ENCODE data around the gene ADNP2.

DNA sequence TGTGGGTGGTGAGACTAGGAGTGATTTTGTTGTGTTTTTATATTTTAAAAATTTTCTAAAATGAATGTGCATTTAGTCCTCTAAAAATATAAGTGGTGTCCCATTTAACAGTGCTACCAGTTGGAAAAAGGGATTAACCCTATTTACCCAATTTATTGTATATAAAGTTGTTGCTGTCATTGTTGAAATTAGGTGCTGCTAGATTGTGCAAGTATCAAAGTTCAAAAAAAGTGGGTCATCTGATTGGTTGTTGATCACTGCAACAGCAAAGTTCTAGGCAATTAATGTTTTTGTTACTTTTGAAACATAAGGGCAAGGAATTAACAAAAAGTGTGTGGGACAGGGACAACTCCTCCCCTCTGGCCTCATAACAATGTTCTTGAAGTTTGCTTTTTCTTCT lies 40.6 kb downstream of the ADNP2 start:
- TF ChIP-seq, protein P1, sequence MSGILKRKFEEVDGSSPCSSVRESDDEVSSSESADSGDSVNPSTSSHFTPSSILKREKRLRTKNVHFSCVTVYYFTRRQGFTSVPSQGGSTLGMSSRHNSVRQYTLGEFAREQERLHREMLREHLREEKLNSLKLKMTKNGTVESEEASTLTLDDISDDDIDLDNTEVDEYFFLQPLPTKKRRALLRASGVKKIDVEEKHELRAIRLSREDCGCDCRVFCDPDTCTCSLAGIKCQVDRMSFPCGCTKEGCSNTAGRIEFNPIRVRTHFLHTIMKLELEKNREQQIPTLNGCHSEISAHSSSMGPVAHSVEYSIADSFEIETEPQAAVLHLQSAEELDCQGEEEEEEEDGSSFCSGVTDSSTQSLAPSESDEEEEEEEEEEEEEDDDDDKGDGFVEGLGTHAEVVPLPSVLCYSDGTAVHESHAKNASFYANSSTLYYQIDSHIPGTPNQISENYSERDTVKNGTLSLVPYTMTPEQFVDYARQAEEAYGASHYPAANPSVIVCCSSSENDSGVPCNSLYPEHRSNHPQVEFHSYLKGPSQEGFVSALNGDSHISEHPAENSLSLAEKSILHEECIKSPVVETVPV (CRISPR knock-in tag; IDR thresholded peaks at IDR 0.05), result no peak
- TF ChIP-seq TOX (CRISPR knock-in tag; IDR thresholded peaks at IDR 0.05; ENCODE audit: borderline replicate concordance) (no peak), ZC3H10 (CRISPR knock-in tag; IDR thresholded peaks at IDR 0.05) (no peak), RARB (CRISPR knock-in tag; IDR thresholded peaks at IDR 0.05) (no peak), OSR1 (CRISPR knock-in tag; IDR thresholded peaks at IDR 0.05) (no peak), SNAI2 (CRISPR knock-in tag; IDR thresholded peaks at IDR 0.05) (no peak), BACH2 (CRISPR knock-in tag; IDR thresholded peaks at IDR 0.05; ENCODE audit: borderline replicate concordance) (no peak), ISL1 (CRISPR knock-in tag; IDR thresholded peaks at IDR 0.05) (no peak), ZFP30 (CRISPR knock-in tag; IDR thresholded peaks at IDR 0.05) (no peak), TCF4 (CRISPR knock-in tag; IDR thresholded peaks at IDR 0.05; ENCODE audit: borderline replicate concordance) (no peak)
- TF ChIP-seq, protein P2, sequence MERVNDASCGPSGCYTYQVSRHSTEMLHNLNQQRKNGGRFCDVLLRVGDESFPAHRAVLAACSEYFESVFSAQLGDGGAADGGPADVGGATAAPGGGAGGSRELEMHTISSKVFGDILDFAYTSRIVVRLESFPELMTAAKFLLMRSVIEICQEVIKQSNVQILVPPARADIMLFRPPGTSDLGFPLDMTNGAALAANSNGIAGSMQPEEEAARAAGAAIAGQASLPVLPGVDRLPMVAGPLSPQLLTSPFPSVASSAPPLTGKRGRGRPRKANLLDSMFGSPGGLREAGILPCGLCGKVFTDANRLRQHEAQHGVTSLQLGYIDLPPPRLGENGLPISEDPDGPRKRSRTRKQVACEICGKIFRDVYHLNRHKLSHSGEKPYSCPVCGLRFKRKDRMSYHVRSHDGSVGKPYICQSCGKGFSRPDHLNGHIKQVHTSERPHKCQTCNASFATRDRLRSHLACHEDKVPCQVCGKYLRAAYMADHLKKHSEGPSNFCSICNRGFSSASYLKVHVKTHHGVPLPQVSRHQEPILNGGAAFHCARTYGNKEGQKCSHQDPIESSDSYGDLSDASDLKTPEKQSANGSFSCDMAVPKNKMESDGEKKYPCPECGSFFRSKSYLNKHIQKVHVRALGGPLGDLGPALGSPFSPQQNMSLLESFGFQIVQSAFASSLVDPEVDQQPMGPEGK (CRISPR knock-in tag; IDR thresholded peaks at IDR 0.05; ENCODE audit: borderline replicate concordance), result no peak
- TF ChIP-seq, protein P3, sequence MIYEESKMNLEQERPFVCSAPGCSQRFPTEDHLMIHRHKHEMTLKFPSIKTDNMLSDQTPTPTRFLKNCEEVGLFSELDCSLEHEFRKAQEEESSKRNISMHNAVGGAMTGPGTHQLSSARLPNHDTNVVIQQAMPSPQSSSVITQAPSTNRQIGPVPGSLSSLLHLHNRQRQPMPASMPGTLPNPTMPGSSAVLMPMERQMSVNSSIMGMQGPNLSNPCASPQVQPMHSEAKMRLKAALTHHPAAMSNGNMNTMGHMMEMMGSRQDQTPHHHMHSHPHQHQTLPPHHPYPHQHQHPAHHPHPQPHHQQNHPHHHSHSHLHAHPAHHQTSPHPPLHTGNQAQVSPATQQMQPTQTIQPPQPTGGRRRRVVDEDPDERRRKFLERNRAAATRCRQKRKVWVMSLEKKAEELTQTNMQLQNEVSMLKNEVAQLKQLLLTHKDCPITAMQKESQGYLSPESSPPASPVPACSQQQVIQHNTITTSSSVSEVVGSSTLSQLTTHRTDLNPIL (CRISPR knock-in tag; IDR thresholded peaks at IDR 0.05; ENCODE audit: low read depth), result no peak
